ENCODE results near the gene RAB25. TPM values are rescaled to one million over a fixed set of nuclear protein-coding genes. Genes with fewer than 3 reads are reported as not detected.

RAB25 gene
- polyA plus RNA-seq, 1 donor from 2014 or later, result 1.3 TPM

GRCh38 chr1:156073110-156073687 lies 12.2 kb downstream of the RAB25 start:
- H4K20me1 ChIP-seq (ENCODE audit: insufficient read depth), result peaks cover 54% of the 10 kb centered on the region

DNA sequence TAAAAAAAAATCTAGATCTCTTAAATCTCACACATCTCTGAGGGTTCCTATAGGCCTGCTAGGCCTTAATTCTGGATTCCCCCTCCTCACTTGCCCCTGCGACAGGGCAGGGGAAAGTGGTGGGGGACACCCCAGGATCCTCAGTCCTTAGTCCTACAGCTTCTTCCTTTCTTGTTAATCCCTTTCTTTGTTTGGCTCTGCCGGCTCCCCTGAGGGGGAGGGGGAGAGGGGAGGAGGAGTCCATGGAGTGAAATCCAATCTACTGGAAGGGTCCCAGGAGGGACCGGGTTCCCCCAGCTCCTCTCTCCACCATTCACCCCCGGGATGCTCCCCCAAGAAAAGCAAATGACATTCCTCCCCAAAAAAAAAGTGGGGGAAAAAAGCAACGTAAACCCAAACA lies 12.8 kb downstream of the RAB25 start:
- Histone ChIP-seq H3K9ac (ENCODE audit: low read length) (peak overlapping the region; percentile 23), H3K9me3 (ENCODE audit: low read length) (no peaks in the 10 kb centered on the region), H2AFZ (ENCODE audit: low read depth, low read length) (no peak overlapping the region), H3K4me2 (ENCODE audit: low read length) (no peak overlapping the region), H3K79me2 (replicated peaks; ENCODE audit: insufficient read depth, low read length) (peaks cover 50% of the 10 kb centered on the region), H3K4me3 (ENCODE audit: low read length) (peak overlapping the region; percentile 45), H3K27ac (ENCODE audit: low read length) (no peak overlapping the region), H3K36me3 (ENCODE audit: insufficient read depth, low read length) (peaks cover 9% of the 10 kb centered on the region), H3F3A (ENCODE audit: insufficient read depth, low read length, poor library complexity, severe bottlenecking) (peaks cover 5% of the 10 kb centered on the region), H3K9me2 (ENCODE audit: insufficient read depth, low read length) (no peaks in the 10 kb centered on the region), H4K20me1 (ENCODE audit: insufficient read depth) (peaks cover 60% of the 10 kb centered on the region), H3K27me3 (ENCODE audit: insufficient read depth, low read depth, low read length) (no peaks in the 10 kb centered on the region)
- TF ChIP-seq EP300 (conservative IDR thresholded peaks at IDR 0.05; ENCODE audit: poor library complexity, severe bottlenecking) (no peak), RAD21 (conservative IDR thresholded peaks at IDR 0.05) (no peak), EZH2 (IDR thresholded peaks at IDR 0.05; ENCODE audit: borderline replicate concordance, insufficient read depth, low read length, poor library complexity, severe bottlenecking) (no peak), POLR2AphosphoS5 (IDR thresholded peaks at IDR 0.05) (no peak), SMC3 (conservative IDR thresholded peaks at IDR 0.05; ENCODE audit: poor library complexity) (no peak), MXI1 (conservative IDR thresholded peaks at IDR 0.05; ENCODE audit: poor library complexity, severe bottlenecking) (no peak), TAF1 (IDR thresholded peaks at IDR 0.05; ENCODE audit: low read depth) (no peak)
- TF ChIP-seq, protein P1, sequence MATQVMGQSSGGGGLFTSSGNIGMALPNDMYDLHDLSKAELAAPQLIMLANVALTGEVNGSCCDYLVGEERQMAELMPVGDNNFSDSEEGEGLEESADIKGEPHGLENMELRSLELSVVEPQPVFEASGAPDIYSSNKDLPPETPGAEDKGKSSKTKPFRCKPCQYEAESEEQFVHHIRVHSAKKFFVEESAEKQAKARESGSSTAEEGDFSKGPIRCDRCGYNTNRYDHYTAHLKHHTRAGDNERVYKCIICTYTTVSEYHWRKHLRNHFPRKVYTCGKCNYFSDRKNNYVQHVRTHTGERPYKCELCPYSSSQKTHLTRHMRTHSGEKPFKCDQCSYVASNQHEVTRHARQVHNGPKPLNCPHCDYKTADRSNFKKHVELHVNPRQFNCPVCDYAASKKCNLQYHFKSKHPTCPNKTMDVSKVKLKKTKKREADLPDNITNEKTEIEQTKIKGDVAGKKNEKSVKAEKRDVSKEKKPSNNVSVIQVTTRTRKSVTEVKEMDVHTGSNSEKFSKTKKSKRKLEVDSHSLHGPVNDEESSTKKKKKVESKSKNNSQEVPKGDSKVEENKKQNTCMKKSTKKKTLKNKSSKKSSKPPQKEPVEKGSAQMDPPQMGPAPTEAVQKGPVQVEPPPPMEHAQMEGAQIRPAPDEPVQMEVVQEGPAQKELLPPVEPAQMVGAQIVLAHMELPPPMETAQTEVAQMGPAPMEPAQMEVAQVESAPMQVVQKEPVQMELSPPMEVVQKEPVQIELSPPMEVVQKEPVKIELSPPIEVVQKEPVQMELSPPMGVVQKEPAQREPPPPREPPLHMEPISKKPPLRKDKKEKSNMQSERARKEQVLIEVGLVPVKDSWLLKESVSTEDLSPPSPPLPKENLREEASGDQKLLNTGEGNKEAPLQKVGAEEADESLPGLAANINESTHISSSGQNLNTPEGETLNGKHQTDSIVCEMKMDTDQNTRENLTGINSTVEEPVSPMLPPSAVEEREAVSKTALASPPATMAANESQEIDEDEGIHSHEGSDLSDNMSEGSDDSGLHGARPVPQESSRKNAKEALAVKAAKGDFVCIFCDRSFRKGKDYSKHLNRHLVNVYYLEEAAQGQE (IDR thresholded peaks at IDR 0.05; ENCODE audit: borderline replicate concordance), result no peak
- TF ChIP-seq, protein P2, sequence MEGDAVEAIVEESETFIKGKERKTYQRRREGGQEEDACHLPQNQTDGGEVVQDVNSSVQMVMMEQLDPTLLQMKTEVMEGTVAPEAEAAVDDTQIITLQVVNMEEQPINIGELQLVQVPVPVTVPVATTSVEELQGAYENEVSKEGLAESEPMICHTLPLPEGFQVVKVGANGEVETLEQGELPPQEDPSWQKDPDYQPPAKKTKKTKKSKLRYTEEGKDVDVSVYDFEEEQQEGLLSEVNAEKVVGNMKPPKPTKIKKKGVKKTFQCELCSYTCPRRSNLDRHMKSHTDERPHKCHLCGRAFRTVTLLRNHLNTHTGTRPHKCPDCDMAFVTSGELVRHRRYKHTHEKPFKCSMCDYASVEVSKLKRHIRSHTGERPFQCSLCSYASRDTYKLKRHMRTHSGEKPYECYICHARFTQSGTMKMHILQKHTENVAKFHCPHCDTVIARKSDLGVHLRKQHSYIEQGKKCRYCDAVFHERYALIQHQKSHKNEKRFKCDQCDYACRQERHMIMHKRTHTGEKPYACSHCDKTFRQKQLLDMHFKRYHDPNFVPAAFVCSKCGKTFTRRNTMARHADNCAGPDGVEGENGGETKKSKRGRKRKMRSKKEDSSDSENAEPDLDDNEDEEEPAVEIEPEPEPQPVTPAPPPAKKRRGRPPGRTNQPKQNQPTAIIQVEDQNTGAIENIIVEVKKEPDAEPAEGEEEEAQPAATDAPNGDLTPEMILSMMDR (IDR thresholded peaks at IDR 0.05; ENCODE audit: poor library complexity, severe bottlenecking), result no peak

More at GRCh38 chr1:156073110-156073687, 12.2 kb downstream of the RAB25 start:
- Histone ChIP-seq H3K27me3 (ENCODE audit: insufficient read depth, low read depth, low read length) (no peaks in the 10 kb centered on the region), H3K9me2 (ENCODE audit: insufficient read depth, low read length) (no peaks in the 10 kb centered on the region), H2AFZ (ENCODE audit: low read depth, low read length) (no peak overlapping the region), H3K36me3 (ENCODE audit: insufficient read depth, low read length) (peaks cover 9% of the 10 kb centered on the region), H3F3A (ENCODE audit: insufficient read depth, low read length, poor library complexity, severe bottlenecking) (peaks cover 5% of the 10 kb centered on the region), H3K79me2 (replicated peaks; ENCODE audit: insufficient read depth, low read length) (peaks cover 44% of the 10 kb centered on the region), H3K4me2 (ENCODE audit: low read length) (no peak overlapping the region), H3K27ac (ENCODE audit: low read length) (no peak overlapping the region), H3K9ac (ENCODE audit: low read length) (no peak overlapping the region), H3K9me3 (ENCODE audit: low read length) (no peaks in the 10 kb centered on the region), H3K4me3 (ENCODE audit: low read length) (no peak overlapping the region)
- TF ChIP-seq, protein P2 (IDR thresholded peaks at IDR 0.05; ENCODE audit: poor library complexity, severe bottlenecking), result no peak
- TF ChIP-seq, protein P1 (IDR thresholded peaks at IDR 0.05; ENCODE audit: borderline replicate concordance), result no peak
- TF ChIP-seq RAD21 (conservative IDR thresholded peaks at IDR 0.05) (no peak), SMC3 (conservative IDR thresholded peaks at IDR 0.05; ENCODE audit: poor library complexity) (no peak), EZH2 (IDR thresholded peaks at IDR 0.05; ENCODE audit: borderline replicate concordance, insufficient read depth, low read length, poor library complexity, severe bottlenecking) (no peak), EP300 (conservative IDR thresholded peaks at IDR 0.05; ENCODE audit: poor library complexity, severe bottlenecking) (no peak), TAF1 (IDR thresholded peaks at IDR 0.05; ENCODE audit: low read depth) (no peak), MXI1 (conservative IDR thresholded peaks at IDR 0.05; ENCODE audit: poor library complexity, severe bottlenecking) (no peak), POLR2AphosphoS5 (IDR thresholded peaks at IDR 0.05) (no peak)
